Immature natural killer cell (primary cell): ENCODE data around the gene TMEM131. TPM values are rescaled to one million over a fixed set of nuclear protein-coding genes. Genes with fewer than 3 reads are reported as not detected.

Experiments used
- DNase-seq, 3 donors: peaks; one replicate each; pipeline ENCODE4 v3.0.0; 2022; ENCODE audit warnings: mixed read lengths in 1 of 3
- H3K27ac Mint-ChIP-seq, 6 donors: one replicate each; pipeline ENCODE4 v1.8.0; 2020; ENCODE audit warnings: mixed read lengths in 6 of 6, mild to moderate bottlenecking in 5 of 6, inconsistent platforms in 4 of 6, moderate library complexity in 3 of 6
- H3K27me3 Mint-ChIP-seq, 3 donors: one replicate each; pipeline ENCODE4 v1.8.0; 2020 to 2021; ENCODE audit warnings: low read depth in 3 of 3, mild to moderate bottlenecking in 3 of 3, mixed read lengths in 3 of 3, moderate library complexity in 3 of 3, inconsistent platforms in 1 of 3
- H3K36me3 Mint-ChIP-seq, 3 donors: one replicate each; pipeline ENCODE4 v1.8.0; 2020; ENCODE audit warnings: mixed read lengths in 3 of 3, inconsistent platforms in 2 of 3, mild to moderate bottlenecking in 2 of 3
- H3K4me1 Mint-ChIP-seq, 2 donors: one replicate each; pipeline ENCODE4 v1.8.0; 2020; ENCODE audit warnings: inconsistent platforms in 2 of 2, mild to moderate bottlenecking in 2 of 2, mixed read lengths in 2 of 2, moderate library complexity in 1 of 2
- H3K4me3 Mint-ChIP-seq, 5 donors: one replicate each; pipeline ENCODE4 v1.8.0; 2020; ENCODE audit warnings: mild to moderate bottlenecking in 5 of 5, mixed read lengths in 5 of 5, inconsistent platforms in 3 of 5, moderate library complexity in 3 of 5
- H3K9me3 Mint-ChIP-seq, 6 donors: one replicate each; pipeline ENCODE4 v1.8.0; 2020; ENCODE audit warnings: mild to moderate bottlenecking in 6 of 6, mixed read lengths in 6 of 6, inconsistent platforms in 4 of 6, moderate library complexity in 3 of 6
- polyA plus RNA-seq, 3 donors: library from polyadenylated mRNA; unstranded; fragments of 300-500 nt; fragmentation: Illumina TruSeq; gene quantifications; one replicate each; pipeline ENCODE4 v1.2.3, GENCODE V29; 2021

Gene TMEM131
- polyA plus RNA-seq, 3 donors from 2014 or later: 7.1 to 24.5 (median 8.3) TPM

DNA sequence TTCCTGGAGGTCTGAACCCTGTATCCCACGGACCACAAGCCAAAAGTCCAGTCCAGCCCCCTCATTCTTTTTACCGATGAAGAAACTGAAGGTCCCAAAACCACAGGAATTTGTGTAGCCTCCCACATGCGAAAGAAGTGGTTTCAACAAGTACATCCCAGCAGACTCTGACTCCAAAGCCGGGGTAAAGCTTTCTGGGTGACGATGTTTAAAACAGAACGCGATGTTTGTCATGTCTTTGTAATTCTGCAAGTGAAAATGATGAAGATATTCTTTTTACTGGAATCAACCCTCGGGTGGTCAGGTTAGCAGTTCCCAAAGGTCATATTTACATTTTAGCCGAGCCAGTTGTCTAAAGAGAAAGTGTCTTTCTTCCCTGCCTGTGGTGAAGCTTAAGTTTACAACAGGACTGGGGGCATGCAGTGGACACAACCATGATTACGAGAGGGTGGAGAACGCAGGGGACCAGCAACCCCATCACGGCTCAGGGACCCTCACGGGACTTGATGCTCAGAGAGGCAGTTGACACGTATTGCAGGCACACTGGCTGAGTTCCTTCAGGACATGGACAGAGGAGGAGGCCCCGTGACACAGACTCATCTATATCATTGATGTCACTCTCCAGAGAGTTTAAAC, 17.8 kb upstream of the TMEM131 start:
- H3K27me3 Mint-ChIP-seq: peaks cover 2 to 10% (median 4%) of the 10 kb centered on the region in 3 donors
- no peaks in the 10 kb centered on the region for H3K36me3 Mint-ChIP-seq
- H3K4me1 Mint-ChIP-seq: peaks cover 0 to 13% of the 10 kb centered on the region in 2 donors
- DNase-seq: no peak
- no peak overlapping the region for H3K27ac Mint-ChIP-seq
- H3K9me3 Mint-ChIP-seq: peaks cover 0 to 1% (median 0%) of the 10 kb centered on the region in 6 donors
- peak overlapping the region in 2 of 5 donors; percentile 24 to 52 for H3K4me3 Mint-ChIP-seq

DNA sequence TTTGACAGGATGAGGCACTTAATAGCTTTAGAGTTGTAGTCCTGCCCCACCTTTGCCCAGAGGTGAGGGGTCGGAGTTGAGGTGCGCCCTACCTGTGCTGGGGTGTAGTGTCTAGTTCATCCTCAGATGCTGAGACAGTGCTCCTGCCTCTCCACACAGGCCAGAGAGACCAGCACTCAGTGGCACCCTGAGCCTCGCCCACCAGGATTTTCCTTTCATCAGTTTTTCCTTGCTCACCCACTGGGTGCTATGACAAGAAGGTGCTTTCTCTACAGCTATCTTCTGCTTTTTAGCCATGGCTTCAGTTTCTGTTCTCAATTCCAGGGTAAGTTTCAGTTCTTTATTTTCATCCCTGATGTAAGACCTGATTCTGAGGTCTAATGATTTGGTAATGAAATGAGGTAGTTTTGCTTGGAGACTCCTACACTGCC, 16.8 kb upstream of the TMEM131 start:
- no peak overlapping the region for H3K27ac Mint-ChIP-seq
- DNase-seq: no peak
- H3K4me3 Mint-ChIP-seq: no peak overlapping the region
- H3K9me3 Mint-ChIP-seq: peaks cover 0 to 1% (median 0%) of the 10 kb centered on the region in 6 donors
- H3K36me3 Mint-ChIP-seq: no peaks in the 10 kb centered on the region
- H3K4me1 Mint-ChIP-seq: peaks cover 0 to 13% of the 10 kb centered on the region in 2 donors
- peaks cover 2 to 10% (median 4%) of the 10 kb centered on the region in 3 donors for H3K27me3 Mint-ChIP-seq

DNA sequence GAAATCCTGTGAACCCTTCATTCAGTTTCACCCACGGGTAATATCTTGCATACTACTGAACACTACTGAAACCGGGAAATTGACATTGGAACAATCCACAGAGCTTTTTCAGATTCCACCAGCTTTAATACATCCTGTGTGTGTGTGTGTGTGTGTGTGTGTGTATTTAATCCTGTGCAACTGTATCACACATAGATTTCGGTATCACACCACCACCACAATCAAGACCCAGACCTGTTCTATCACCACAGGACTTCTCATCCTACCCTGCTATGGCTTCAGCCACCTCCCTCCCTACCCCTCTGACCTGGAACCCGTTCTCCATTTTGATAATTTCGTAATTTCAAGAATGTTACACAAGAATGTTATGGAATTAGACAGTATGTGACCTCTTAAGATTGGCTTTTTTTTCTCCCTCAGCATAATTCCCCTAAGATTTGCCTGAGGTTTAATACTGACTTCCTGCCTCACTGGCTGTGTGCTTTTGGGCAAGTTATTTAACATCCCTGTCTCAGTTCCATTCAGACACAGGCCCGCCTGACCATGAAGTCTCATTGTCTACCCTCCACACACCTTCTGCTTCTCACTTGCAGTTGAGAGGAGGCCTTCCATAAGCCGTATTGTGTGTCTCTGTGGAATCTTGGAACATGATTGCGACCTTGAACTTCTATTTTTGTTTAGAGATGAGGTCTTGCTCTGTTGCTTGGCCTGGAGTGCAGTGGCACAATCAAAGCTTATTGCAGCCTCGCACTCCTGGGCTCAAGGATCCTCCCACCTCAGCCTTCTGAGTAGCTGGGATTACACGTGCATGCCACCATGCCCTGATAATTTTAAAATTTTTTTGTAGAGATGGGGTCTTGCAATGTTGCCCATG, 14.4 kb upstream of the TMEM131 start:
- Mint-ChIP-seq H3K9me3 (no peaks in the 10 kb centered on the region), H3K4me3 (no peak overlapping the region), H3K4me1 (peaks cover 0 to 13% of the 10 kb centered on the region in 2 donors), H3K36me3 (no peaks in the 10 kb centered on the region), H3K27me3 (peaks cover 0 to 10% (median 2%) of the 10 kb centered on the region in 3 donors), H3K27ac (no peak overlapping the region)
- no peak for DNase-seq

DNA sequence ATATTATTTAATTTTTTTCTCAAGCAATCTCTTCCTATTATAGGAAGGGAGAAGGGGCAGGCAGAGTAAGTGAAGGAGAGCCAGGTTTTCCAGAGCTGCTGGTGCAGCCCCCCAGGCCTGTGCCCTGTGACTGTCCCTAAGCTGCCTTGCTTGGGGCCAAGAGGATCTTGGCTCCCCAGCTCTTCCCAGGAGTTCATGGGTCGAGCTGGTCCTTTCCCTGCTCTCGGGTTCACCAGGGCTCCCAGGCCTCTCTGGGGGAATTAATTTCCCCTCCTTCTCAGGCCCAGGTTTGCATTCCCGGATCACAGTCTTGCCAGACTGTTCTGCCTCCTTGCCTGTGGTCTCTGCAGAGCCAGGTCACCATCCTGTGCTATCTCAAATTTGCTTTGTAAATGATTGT, 12.7 kb upstream of the TMEM131 start:
- no peak for DNase-seq
- Mint-ChIP-seq H3K9me3 (no peaks in the 10 kb centered on the region), H3K36me3 (no peaks in the 10 kb centered on the region), H3K4me3 (no peak overlapping the region), H3K27ac (no peak overlapping the region), H3K27me3 (peaks cover 0 to 10% (median 2%) of the 10 kb centered on the region in 3 donors), H3K4me1 (peaks cover 0 to 8% of the 10 kb centered on the region in 2 donors)

DNA sequence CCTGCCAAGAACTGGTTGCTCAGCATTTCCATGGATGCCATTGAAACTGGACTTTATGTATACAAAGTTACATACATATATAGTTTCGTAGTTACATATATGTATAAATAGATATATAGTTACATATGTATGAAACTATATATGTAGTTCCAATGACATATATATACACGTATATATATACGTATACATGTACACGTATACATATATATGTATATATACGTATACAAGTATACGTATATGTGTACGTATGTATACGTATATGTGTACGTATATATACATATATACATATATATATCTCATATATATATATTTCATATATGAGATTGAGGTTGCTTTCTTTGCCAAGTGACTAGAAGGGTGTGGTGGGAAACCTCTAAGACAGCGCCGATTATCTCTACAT, 10.6 kb upstream of the TMEM131 start:
- H3K4me3 Mint-ChIP-seq: no peak overlapping the region
- peaks cover 0 to 5% of the 10 kb centered on the region in 2 donors for H3K4me1 Mint-ChIP-seq
- H3K9me3 Mint-ChIP-seq: no peaks in the 10 kb centered on the region
- peaks cover 0 to 7% (median 0%) of the 10 kb centered on the region in 3 donors for H3K27me3 Mint-ChIP-seq
- no peak for DNase-seq
- H3K36me3 Mint-ChIP-seq: no peaks in the 10 kb centered on the region
- H3K27ac Mint-ChIP-seq: no peak overlapping the region

DNA sequence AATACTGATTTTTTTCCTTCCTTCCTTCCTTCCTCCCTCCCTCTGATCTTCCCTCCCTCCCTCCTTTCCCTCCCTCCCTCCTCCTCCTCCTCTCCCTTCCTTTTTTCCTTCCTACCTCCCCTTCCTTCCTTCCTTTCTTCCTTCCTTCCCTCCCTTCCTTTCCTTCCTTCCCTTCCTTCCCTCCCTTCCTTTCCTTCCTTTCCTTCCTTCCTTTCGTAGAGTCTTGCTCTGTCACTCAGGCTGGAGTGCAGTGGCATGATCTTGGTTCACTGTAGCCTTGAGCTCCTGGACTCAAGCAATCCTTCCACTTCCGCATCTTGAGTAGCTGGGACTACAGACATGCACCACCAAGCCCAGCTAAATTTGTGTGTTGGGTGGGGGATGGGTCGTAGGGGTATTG, 8.9 kb upstream of the TMEM131 start:
- no peak for DNase-seq
- H3K27me3 Mint-ChIP-seq: peaks cover 0 to 5% (median 0%) of the 10 kb centered on the region in 3 donors
- no peaks in the 10 kb centered on the region for H3K9me3 Mint-ChIP-seq
- no peaks in the 10 kb centered on the region for H3K4me1 Mint-ChIP-seq
- no peaks in the 10 kb centered on the region for H3K36me3 Mint-ChIP-seq
- no peak overlapping the region for H3K4me3 Mint-ChIP-seq
- H3K27ac Mint-ChIP-seq: no peak overlapping the region

DNA sequence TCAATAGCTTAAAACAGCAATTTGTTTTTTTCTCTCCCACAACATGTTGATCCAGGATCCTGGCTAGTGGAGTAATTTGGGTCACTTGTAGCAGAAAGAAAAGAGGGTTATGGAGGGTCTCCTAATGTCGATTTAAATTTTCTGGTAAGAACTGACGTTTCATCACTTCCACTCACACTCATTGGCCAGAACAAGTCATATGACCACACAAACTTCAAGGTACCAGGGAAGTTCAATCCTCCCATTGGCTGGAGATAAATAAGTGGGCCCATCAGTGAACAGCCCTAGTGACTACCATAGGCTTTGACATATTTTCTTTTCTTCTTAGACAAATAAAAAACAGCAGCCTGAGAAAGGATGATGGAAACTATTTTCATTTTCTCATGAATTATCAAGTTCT, 8.3 kb upstream of the TMEM131 start:
- H3K27me3 Mint-ChIP-seq: peaks cover 0 to 5% (median 0%) of the 10 kb centered on the region in 3 donors
- no peak overlapping the region for H3K4me3 Mint-ChIP-seq
- H3K4me1 Mint-ChIP-seq: no peaks in the 10 kb centered on the region
- H3K9me3 Mint-ChIP-seq: no peaks in the 10 kb centered on the region
- DNase-seq: no peak
- no peak overlapping the region for H3K27ac Mint-ChIP-seq
- H3K36me3 Mint-ChIP-seq: no peaks in the 10 kb centered on the region

DNA sequence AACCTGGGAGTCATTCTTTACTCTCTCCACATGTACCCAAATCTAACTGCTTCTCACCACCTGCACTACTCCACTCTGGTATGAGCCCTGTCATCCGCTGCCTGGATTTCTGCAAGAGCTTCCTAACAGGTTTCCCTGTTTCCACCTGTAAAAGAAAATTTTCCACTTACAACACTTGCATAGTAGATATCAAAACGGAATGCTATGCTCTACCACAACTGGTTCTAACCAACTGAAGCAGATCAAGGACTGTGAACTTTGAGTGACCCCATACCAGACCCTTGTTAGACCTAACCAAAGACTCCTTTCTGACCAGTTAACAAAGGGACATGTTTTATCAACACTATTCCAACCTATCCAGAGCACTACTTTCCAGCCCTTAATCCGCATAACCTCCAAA, 3.8 kb upstream of the TMEM131 start:
- peaks cover 9 to 13% of the 10 kb centered on the region in 2 donors for H3K4me1 Mint-ChIP-seq
- H3K27me3 Mint-ChIP-seq: peaks cover 0 to 8% (median 5%) of the 10 kb centered on the region in 3 donors
- H3K27ac Mint-ChIP-seq: no peak overlapping the region
- no peaks in the 10 kb centered on the region for H3K36me3 Mint-ChIP-seq
- H3K4me3 Mint-ChIP-seq: no peak overlapping the region
- DNase-seq: no peak
- H3K9me3 Mint-ChIP-seq: no peaks in the 10 kb centered on the region

DNA sequence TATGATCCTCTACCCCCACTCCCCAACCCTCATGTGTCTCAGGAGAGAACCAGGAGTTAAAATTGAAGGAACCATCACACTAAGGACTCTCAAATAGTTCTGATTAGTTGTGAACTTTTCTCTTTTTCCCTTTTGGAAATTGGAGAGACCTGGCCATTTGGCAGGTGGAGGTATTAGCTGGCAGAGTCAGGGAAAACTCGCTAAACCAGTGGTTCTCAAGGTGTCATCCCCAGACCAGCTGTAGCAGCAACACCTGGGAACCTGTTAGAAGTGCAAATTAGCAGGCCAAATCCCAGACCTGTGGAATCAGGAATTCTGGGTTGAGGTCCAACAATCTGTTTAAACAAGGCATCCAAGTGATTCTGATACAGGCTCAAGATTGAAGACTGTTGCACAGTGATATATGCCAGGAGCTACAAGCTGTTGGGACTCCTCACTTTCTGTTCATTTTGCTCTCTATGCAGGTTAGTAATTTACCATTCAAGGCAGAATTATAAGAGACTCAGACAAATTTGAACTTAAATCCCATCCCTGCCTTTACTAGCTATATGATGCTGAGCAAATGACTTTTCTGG, 2.8 kb upstream of the TMEM131 start:
- Mint-ChIP-seq H3K4me3 (no peak overlapping the region), H3K4me1 (peaks cover 19 to 23% of the 10 kb centered on the region in 2 donors), H3K9me3 (no peaks in the 10 kb centered on the region), H3K36me3 (no peaks in the 10 kb centered on the region), H3K27ac (no peak overlapping the region), H3K27me3 (peaks cover 0 to 8% (median 5%) of the 10 kb centered on the region in 3 donors)
- DNase-seq: no peak

DNA sequence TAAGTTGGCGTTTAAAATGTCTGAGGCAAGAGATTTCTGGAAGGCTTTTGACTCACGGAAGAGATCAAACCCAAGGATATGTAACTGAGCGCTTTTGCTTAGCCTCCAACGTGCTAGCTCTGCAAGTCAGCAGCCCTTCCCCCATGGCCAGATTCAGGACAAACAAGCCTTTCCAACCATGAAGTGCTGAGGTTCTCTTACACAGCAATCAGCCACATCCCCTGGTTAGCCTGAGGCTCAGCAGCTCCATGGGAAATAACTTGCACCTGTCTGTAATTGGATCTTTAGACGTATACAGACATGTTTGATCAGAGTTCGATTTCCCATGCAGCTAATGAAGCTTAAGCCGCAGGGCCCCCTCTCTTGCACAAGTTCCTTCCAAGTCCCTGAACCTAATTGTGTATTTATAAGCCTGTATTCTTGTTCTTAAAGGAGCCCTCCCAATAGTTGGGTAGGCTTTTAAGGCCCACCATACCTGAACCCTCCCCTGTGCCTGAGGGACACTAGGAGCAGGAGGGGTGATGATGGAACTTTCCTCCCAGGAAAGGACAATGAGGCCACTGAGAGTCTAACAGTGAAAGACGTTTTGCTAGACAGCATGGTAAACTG, 2.1 kb upstream of the TMEM131 start:
- H3K4me3 Mint-ChIP-seq: peak overlapping the region in 1 of 5 donors; percentile 29
- H3K4me1 Mint-ChIP-seq: peaks cover 25 to 29% of the 10 kb centered on the region in 2 donors

DNA sequence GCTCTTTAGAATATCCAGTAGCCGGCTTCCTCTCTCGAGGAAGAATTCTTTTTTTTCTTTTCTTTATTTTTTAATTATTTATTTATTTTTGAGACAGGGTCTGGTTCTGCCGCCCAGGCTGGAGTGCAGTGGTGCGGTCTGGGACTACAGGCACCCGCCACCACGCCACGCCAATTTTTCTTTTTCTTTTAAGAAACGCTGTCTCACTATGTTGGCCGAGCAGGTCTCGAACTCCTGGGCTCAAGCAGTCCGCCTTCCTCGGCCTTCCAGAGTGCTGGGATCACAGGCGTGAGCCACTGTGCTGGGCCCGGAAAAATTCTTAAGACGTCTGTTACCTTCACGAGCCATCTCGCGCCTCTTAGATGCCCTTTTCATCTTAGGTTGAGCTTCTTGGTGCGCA, 931 bp upstream of the TMEM131 start:
- Mint-ChIP-seq H3K4me1 (peaks cover 28 to 40% of the 10 kb centered on the region in 2 donors), H3K4me3 (peak overlapping the region; percentile 86 to 88 (median 87)), H3K9me3 (no peaks in the 10 kb centered on the region), H3K27me3 (peaks cover 0 to 8% (median 5%) of the 10 kb centered on the region in 3 donors), H3K27ac (peak overlapping the region; percentile 88 to 91 (median 90)), H3K36me3 (no peaks in the 10 kb centered on the region)
- no peak for DNase-seq

More for the DNA sequence above, 2.1 kb upstream of the TMEM131 start:
- Mint-ChIP-seq H3K27ac (no peak overlapping the region), H3K9me3 (no peaks in the 10 kb centered on the region), H3K36me3 (no peaks in the 10 kb centered on the region), H3K27me3 (peaks cover 0 to 8% (median 5%) of the 10 kb centered on the region in 3 donors)
- no peak for DNase-seq

DNA sequence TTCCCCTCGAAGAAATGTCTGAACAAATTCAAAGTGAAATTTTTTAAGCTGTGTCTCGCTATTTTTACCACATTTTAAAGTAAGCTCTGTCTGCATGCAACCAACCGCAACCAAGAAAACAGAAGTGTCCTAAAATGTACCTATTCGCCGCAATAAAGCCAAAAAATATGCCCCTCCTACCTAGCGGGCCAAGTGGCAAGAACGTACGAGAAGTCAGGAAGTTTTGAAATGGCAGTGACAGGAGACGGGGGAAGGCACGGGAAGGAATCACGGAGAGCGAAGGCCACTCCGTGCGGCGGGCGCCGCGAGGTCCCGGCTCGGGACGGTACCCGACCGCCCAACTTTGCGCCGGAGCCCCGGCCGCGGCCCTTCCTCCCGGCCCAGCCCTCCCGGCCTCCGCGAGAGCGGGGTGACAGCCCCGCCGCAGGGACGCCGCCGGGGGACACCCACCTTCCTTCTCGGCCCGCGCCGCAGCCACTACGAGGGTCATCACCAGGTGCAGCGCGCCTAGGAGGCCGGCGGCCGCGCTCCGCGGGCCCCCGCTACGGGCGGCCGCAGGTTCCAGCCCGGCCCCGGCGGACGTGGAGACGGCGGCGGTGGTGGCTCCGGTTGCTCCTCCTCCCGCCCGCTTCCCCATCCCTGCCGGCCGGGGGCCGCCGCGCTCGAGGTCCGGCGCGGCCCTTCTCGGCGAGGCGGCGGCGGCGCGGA, 568 bp downstream of the TMEM131 start:
- Mint-ChIP-seq H3K9me3 (no peaks in the 10 kb centered on the region), H3K36me3 (no peaks in the 10 kb centered on the region), H3K27ac (peak overlapping the region; percentile 88 to 98 (median 98)), H3K27me3 (peaks cover 0 to 5% (median 5%) of the 10 kb centered on the region in 3 donors), H3K4me1 (peaks cover 36 to 55% of the 10 kb centered on the region in 2 donors), H3K4me3 (peak overlapping the region; percentile 97 to 100 (median 99))
- DNase-seq: peak in 2 of 3 donors; percentile 54 to 55

DNA sequence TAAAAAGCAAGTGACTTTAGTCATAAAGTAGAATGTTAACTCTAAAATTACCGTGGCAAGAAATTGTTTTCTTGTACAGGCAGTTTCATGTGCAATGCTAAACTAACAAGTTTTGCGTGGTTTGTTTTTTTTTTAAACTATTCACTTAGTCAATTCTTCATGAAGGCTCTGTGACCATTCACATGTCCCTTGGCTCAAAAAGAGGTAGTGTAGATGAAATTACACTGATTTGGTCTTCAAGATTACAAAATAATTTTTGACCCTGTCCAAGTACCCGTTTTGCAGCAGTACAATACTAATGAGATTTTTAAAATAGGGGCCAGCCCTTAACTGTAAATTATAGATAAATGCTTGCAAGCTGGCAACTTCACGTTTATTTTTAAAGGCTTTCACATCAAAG, 1.3 kb downstream of the TMEM131 start:
- Mint-ChIP-seq H3K4me3 (peak overlapping the region; percentile 97 to 100 (median 99)), H3K27me3 (peaks cover 0 to 5% (median 3%) of the 10 kb centered on the region in 3 donors), H3K36me3 (no peaks in the 10 kb centered on the region), H3K27ac (peak overlapping the region; percentile 88 to 98 (median 98)), H3K9me3 (no peaks in the 10 kb centered on the region), H3K4me1 (peaks cover 37 to 62% of the 10 kb centered on the region in 2 donors)
- DNase-seq: no peak
